ENCODE data around the gene ISCU.
"Not testable (repeated sequence)": the region's sequence is repeated elsewhere in the genome, so short reads cannot be mapped to it uniquely, and the experiment has no call there.

Gene ISCU

DNA sequence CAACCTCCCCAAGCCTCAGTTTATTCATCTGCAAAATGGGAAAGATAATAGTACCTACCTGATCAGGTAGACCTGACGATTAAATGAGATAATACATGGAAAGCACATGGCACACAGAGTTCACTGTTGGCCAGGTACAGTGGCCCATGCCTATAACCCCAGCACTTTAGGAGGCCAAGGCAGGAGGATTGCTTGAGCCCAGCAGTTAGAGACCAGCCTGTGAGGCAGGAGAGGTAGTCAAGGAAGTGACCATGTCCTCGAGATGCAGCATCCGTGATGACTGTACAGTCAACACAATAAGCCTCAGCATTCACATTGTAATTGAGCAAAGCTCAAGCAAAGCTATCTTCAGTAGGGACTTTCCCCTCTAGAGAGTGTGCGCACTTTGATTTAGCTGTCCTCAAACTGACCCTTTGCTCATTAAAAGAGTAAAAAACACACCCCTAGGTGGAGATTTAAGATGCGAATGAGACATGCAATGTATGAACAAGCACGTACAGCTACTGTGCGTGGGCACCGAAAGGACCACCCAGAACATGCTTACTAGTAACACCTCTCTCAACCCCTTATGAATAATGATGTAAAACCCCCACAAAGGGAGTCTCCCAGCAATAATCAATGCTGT, 9.9 kb downstream of the ISCU start:
- no peak for DNase-seq

DNA sequence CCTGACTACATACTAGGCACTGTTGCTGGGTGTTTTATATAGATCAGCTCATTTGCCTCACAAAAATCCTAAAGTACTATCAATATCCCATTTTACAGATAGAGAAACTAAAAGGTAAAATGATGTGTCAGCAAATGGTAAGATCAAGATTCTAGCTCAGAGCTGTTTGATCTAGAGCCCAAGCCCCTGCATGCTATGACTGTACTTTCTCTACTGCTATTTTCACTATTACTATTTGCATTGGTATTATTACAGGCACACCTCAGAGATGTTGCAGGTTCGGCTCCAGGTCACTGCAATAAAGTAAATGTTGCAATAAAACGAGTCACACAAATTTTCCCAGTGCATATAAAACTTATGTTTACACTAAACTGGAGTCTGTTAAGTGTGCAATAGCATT, 10.9 kb downstream of the ISCU start:
- DNase-seq, result no peak

DNA sequence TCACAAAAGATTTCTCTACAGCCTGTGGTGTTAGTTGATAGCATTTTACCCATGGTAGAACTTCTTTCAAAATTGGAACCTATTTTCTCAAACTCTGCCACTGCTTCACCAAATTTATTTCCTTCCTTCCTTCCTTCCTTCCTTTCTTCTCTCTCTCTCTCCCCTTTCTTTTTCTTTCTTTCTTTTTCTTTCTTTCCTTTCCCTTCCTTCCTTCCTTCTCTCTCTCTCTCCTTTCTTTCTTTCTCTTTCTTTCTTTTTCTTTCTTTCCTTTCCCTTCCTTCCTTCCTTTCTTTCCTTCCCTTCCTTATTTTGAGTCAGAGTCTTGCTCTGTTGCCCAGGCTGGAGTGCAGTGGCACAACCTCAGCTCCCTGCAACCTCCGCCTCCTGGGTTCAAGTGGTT, 11.9 kb downstream of the ISCU start:
- not testable (repeated sequence) for DNase-seq

DNA sequence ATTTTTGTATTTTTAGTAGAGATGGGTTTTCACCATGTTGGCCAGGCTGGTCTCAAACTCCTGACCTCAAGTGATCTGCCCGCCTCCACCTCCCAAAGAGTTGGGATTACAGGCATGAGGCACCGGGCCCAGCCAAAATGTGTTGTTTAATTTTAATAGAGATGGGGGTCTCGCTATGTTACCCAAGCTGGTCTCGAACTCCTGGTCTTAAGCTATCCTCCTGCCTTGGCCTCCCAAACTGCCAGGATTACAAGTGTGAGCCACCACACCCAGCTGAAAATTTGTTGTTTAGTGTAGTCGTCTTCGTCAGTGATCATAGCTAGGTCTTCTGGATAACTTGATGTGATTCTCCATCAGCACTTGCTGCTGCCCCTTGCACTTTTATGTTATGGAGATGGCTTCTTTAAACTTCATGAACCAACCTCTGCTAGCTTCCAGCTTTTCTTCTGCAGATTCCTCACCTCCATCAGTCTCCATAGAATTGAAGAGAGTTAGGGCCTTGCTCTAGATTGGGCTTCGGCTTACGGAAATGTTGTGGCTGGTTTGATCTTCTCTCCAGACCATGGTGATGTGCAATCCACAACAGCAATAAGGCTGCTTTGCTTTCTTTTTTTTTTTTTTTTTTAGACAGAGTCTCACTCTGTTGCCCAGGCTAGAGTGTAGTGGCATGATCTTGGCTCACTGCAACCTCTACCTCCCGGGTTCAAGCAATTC, 13.0 kb downstream of the ISCU start:
- no peak for DNase-seq

DNA sequence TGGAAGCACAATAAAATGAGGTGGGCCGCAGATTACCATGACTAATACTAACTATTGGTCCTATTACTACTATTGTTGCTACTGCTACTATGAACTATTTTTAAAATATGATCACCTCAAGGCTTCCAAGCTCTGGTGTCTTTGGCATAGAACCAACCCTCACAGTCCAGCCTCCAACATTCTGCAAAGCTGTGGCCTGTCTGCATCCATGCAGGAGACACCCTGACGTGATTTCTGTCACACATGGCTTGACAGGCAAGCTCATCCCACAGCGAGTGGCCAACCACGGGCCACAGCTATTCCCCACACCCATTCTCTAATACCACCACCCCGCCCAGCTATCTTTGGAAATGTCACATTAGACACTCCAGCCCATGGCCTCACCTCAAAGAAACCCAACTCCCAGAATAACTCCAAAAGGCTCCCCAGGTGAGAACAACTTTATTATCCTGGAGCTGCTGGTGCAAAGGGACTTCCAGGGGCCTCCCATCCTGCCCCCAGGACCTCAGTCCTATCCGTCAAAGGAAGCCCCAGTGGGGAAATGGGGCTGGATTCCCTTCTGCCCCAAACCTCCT, 14.4 kb downstream of the ISCU start:
- no peak for DNase-seq

- DNase-seq, result no peak
These were observed 15.1 kb downstream of the ISCU start for GRCh38 chr12:108577458-108577857.

DNA sequence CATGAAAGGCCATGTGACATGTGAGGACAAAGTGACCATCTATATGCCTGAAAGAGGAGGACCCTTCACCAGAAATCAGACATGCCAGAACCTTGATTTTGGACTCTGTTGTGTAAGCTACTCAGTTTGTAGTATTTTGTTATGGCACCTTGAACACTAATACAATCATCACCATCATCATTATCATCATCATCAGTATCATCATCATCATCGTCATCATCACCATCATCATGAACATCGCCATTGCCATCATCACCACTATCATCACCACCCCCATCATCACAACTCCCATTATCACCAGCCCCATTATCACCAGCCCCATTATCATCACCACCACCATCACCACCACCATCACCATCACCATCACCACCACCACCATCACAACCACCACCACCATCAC, 15.9 kb downstream of the ISCU start:
- no peak for DNase-seq

- DNase-seq, result no peak
These were observed 16.4 kb downstream of the ISCU start for GRCh38 chr12:108578813-108579212.

DNA sequence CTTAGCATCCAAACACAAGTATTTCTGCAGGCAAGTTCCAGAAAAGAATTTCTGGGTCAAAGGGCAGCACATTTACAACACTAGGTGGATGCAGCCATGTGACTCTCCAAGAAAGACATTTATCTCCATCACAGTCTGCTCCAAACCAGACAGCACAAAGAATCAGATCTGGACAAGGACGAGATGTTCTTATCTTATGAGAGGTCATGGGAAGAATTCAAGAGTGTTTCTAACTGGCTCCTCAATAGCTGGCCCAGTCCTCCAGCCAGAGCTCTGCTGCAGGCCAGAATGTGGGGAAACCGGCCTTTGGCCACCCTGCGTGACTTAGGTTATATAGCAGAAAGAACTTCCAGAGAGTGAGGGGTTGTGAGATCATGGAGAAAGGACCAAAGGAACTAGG, 18.1 kb downstream of the ISCU start:
- DNase-seq, result no peak

GRCh38 chr12:108581311-108582227, 19.2 kb downstream of the ISCU start:
- no peak for DNase-seq

DNA sequence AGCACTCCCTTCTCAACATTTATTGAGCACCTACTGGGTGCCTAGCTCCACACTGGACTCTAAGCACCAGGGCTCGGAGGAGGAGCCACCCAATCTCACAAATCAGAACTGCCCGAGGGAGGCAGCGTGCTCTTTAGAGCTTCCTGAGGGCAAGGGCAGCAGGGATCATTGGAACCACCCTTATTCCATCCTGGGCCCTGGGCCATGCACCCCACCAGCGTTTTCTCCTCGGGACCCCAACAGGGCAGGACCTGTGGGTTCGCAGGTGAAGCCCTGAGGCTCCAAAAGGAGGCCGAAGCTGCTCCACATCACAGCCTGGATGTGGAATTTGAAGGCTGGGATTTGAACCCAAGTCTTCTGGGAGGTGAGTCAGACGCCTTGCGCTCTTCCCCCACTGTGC, 20.1 kb downstream of the ISCU start:
- no peak for DNase-seq

GRCh38 chr12:108582978-108583770, 20.8 kb downstream of the ISCU start:
- no peak for DNase-seq

DNA sequence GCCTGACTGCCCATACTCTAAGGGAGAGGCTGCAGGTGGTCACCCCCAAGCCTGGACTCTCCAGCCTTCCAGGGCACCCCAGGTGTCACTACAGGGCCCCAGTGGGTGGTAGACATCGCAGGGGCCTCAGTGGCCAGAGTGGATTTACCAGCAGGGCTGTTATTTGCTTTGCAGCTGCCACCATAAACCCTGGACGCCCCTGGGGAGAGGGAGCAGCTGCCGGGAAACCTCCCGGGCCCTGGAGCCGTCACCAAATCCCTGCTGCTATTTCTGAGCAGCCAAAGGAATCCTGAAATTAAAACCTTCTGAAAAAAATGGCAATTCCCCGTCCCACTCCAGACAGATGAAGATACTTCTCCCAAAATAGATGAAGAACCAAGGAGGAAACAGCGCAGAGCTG, 21.6 kb downstream of the ISCU start:
- peak; percentile 76 for DNase-seq

- DNase-seq, result no peak
These were observed 22.2 kb downstream of the ISCU start for GRCh38 chr12:108584456-108585065.

DNA sequence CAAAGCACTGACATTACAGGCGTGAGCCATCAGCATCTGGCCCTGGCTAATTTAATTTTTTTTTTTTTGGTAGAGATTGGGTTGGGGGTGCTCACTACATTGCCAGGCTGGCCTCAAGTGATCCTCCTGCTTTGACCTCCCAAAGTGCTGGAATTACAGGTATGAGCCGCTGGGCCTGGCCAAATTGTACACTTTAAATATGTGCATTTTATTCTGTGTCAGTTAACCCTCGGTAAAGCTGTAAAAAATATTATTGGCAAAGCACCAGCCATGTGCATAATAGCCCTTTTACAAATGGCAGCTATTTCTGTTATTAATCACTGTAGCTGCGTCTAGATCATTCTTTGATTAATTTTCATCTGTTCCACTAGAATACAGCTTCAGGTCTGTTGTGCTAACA, 23.5 kb downstream of the ISCU start:
- DNase-seq, result no peak

- no peak for DNase-seq
These were observed 23.9 kb downstream of the ISCU start for GRCh38 chr12:108586306-108586705.

DNA sequence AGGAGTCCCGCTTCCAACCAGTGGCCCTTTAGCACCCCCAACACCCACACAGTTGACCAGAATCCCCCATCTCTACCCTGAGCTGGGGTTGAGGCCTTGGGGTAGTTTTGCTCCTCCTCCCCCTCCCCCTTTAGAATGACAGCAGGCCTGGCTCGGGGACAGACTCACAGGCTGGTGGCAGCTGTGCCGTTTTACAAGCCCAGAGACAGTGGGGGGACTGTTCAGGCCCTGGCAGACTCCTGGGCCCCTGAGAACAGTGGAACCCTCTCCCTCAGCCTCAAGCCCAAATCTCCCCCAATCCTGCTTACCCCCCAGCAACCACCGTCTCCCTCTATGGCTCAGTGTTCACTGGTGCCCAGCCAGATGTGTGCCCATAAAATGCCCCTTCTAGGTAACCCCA, 25.4 kb downstream of the ISCU start:
- peak; percentile 73 for DNase-seq

DNA sequence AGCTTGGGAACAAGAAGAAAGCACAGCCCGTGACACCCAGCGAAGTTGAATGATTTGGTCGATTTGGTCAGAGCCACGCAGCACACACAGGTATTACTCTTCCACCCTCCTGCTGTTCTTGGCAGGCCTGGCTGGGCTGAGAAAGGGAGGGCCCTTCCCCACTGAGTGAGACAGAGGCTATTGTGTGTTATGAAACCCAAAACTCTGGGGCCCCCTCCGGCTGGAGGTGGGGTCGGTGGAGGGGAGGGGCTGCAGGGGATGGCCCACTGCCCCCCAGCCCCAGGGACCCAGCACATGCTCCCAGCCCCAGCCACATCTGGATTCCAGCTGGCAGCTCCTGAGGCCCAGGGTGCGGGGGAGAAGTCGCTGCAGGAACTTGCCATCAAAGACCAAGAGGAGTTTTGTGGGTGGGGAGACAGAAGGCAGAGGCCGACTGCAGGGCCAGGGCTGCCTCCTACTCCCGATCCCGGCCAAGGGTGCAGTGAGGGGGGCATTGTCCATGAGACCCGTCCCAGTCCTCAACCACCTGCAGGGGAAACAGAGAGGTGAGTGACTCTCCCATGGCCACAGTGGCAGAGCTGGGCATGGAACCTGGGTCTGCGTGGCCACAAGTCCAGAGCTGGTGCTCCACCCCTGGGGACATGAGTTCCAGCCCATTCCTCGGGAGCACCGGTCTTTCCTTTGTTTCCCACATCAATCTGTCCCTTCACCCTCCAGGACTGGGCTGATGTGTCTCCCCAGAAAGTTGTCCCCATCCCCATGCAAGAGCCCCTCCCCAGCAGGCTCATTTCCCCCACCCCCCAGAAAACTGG, 26.8 kb downstream of the ISCU start:
- DNase-seq, result peak; percentile 84

GRCh38 chr12:108589840-108590229, 27.4 kb downstream of the ISCU start:
- DNase-seq, result no peak

GRCh38 chr12:108590463-108590862, 28.1 kb downstream of the ISCU start:
- not testable (repeated sequence) for DNase-seq
